HL-60/S4 treated with phorbol 12-myristate 13-acetate at 8.2 ng/mL for 4 days and 3 days (cell line): ENCODE results near the gene HAUS5.

Experiments used
- in situ Hi-C: fragments of 300-500 bp; cut with MboI; formaldehyde crosslinking; loops from 2 replicates; pipeline ENCODE4 v1.15.0; 2022; ENCODE audit warnings: low sequenced_read_pairs

Gene HAUS5

DNA sequence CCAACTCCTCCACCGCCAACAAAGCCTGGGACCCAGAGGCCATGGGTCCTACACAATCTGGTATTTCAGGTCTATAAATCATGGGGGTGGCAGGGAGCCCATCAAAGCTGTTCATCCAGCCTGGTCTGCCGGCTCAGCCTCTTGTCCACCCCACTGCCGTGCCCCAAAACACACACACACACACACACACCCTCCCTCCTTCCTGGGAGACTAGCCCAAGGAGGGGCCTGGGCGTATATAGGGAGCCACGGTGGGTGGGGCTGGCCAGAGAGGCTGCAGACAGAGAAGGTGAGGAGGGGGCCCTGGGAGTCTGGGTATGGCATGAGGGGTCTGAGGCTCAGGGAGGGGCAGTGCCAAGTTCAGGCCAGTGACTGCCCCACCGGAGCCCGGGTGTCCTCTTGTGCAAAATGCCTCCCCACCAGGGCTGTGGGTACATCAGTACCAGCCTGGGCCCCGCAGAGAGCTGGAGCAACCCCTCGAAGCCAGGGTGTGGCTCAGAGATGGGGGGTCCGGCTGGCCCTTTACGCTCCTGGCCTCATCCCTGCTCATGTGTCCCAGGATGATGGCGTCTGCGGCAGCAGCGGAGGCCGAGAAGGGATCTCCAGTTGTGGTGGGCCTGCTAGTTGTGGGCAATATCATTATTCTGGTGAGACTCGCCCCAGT lies 53.8 kb downstream of the HAUS5 start, which contains the start of gene UPK1A:
UPK1A (plus strand) TSS at position 267 of the 663 bp plus-strand sequence; CDS start at position 563, 296 bp downstream.
- in situ Hi-C loops, result no loop called here

DNA sequence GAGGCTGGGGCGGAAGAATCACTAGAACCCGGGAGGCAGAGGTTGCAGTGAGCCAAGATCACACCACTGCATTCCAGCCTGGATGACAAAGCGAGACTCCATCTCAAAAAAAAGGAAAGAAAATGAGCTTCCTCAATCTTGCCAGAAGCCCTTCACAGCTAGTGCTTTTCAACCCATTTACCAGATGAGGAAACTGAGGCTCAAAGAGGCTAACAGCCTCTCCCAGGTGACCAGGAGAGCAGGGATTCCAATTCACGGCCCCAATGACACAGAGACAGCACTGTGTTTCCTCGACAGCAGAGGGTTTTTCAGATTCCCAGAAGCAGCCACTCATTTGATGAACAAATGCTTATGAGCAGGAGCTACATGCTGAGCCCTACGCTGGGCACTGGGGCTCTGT lies 57.0 kb downstream of the HAUS5 start:
- in situ Hi-C loops, result no loop called here

DNA sequence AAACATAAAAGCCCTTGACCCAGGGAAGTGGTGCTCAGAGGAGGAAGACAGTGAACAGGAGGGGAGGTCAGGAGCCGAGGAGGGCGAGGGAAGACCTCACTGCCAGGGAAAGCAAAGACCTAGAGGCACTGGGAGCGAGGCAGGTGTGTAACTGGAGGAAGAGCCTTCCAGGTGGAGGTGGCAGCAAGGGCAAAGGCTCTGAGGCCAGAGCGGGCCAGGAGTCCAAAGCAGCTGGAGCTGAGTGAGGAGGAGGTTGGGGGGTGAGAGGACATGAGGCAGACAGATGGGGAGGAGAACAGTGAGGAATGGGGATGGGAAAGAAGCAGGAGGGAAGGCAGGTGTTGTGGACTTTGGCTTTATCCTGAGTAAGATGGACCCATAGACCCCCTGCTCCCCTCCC lies 57.4 kb downstream of the HAUS5 start:
- in situ Hi-C loops, result no loop called here

- in situ Hi-C loops, result no loop called here
These were observed 58.2 kb downstream of the HAUS5 start for GRCh38 chr19:35670686-35671085.

- in situ Hi-C loops, result no loop called here
These were observed 59.3 kb downstream of the HAUS5 start for GRCh38 chr19:35671818-35672217.

GRCh38 chr19:35673121-35673804 lies 60.7 kb downstream of the HAUS5 start:
- in situ Hi-C loops, result no loop called here
